OCI-M2 (cell line): ENCODE measurements around the gene C16orf74.

Experiments
- DNase-seq: peaks from one replicate; lab custom pipeline; 2025; ENCODE audit not compliant: unreplicated experiment; lab: John Stamatoyannopoulos, UW

C16orf74 gene

DNA sequence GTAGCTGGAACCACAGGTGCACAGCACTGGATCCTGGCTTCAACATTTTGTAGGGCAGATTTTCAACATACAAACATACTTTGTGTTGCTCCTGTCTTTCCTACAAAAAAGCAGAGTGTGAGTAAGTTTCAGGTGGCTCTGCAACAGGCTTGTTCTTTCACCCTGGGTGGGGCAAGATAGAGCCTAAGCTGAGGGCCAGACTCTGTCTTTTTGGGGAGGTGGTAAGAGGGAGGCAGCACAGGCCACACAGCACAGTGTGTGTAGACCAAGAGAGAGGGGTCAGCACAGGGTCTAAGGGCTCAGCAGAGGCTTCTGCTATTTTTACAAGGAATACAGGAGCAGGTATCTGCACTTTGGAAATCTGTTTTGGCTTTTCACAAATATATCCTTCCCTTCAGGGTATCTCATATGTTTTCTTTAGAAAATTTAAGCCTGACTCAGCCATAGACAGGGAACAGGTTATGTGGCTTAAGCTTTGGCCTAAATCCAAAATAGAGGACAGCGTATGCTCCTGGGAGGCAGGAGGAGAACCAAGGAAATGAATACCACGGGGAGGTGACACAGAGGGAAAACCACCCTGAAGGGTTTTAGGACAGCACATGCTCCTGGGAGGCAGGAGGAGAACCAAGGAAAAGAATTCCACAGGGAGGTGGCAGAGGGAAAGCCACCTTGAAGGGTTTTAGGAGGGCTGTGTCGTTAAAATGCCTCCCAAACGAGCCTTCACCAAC lies 26.9 kb upstream of the C16orf74 start:
- no peak for DNase-seq

DNA sequence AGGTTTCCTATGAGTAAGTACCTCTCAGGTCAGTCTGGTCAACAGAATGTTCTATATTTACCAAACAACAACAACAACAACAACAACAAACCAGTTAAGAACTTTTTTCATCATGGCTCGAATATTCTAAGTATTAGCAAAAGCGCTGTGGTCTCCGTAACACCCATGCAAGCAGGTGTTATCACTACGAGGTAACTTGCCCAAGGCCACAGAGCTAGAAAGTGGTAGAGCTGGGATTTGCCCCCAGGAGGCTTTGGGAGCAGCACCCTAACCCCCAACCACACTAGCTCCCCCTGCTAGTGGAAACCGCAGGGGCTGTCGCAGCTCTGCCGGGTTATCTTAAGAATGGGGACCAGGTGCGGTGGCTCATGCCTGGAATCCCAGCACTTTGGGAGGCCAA lies 23.9 kb upstream of the C16orf74 start:
- DNase-seq: no peak

DNA sequence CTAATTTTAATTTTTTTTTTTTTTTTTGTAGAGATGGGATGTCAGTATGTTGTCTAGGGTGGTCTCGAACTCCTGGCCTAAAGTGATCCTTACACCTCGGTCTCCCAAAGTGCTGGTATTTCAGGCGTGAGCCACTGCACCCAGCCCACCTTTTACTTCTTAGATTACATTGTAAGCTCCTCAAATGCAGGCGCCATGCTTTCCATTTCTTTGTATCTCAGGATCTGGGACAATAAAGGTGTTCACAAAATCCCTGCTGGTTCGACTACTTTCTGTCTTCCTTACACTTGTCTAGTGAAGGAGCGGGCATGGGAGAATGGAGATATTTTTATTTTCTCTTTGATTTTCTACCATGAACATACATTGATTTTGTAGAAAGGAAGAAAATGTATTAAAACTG lies 23.2 kb upstream of the C16orf74 start:
- DNase-seq: no peak

DNA sequence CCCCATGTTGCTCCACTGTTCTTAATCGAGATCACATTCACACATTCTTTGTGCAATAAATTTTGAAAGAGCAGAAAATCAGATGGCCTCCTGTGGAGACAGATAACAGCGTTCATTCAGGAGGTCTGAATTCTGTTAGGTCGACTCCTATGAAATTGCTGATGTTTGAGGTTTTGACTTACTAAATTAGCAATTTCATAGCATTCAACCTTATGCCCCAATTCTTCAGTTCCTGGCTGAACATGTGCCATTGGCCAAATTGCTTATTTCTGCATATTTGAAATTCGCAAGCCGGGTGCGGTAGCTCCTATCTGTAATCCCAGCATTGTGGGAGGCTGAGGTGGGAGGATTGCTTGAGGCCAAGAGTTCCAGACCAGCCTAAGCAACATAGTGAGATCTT lies 22.1 kb upstream of the C16orf74 start:
- DNase-seq: no peak

DNA sequence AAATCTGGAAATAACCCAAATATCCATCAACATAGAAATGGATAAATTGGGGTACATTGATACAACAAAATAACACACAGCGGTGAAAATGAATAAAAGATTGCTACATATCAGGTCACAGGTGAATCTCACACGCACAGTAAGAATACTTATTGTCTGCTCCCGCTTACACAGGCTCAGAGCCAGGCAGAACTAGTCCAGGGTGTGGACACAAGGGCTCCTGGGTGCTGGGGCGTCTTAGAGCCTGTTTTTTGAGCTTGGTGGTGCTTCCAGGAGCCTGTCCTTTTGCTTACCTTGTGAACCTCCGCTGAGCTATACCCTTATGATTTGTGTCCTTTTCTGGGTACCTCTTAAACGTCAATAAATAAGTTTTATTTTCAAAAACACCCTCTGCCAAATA lies 19.8 kb upstream of the C16orf74 start:
- no peak for DNase-seq

DNA sequence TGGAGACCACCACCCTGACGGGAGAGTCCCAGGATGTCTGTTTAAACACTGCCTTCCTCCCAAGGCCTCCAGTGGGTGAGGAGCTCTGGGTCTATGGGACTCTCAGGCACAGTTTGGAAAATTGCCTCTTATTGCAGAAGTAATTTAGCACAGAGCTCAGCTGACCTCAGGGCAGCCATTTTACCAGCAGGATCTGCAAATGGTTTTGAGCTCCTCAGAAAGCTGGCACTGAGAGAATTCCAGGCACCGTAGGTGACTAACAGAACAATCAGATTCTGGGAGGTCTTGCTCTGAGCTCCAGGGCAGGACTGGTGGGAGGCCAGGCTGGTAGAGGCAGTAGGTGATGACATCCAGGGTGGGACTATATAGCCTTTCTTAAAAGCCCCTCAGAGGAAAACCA lies 17.3 kb upstream of the C16orf74 start:
- DNase-seq: no peak

DNA sequence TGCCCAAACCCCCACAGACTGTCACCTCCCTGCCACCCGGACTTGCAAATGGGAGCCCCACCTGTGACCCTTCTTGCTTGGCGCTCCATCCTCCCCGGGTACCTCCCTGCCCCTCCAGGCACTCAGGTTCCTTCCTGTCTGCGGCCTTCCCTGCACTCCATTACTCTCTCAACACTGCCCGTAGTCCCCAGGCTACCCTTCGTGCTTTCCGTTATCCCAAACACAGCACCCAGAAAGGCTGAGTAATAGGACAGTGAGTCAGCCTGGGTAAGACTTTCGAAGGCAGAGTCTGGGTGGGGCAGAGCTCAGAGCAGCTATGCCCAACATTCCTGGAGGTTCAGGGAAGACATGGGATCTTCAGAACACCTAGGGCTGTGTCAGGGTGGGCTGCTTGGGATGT lies 16.6 kb upstream of the C16orf74 start:
- DNase-seq: no peak

DNA sequence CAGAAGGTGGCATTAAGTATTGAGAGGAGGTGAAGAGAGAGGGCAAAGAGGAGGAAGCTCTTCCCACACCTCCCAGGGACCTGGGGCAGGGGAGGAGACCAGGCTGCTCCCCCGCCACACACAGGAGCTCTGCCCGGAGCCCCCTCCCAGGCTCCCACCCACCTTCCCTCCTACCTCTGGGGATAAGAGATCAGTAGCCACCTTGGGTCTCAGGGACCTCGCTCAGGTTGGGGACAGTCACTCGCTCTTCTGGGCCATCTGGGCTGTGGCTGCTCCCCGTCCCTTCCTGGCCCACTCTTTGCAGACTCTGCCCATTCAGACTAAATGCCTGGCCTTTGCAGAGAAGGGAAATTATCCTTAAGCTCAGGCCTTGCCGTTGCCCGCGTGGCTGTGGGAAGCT lies 14.9 kb upstream of the C16orf74 start:
- DNase-seq: no peak

DNA sequence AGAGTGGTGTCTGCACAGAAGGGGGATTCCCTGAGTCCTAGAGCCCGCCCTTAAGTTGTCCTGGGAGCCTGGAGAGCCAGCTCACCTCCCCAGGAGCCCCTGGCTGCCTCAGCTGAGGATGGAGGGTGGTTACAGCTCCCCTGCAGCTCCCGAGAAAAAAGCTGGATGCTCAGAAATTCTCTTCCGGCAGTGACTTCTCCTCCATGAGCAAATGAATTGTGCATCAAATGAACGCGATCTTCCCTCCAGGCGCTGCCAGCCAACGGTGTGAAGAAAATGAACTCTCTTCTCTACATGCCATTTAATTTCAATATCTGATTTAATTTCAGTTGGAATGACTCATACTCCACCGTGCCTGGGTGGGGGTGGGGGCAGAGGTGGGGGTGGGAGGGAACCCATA lies 14.3 kb upstream of the C16orf74 start:
- no peak for DNase-seq

DNA sequence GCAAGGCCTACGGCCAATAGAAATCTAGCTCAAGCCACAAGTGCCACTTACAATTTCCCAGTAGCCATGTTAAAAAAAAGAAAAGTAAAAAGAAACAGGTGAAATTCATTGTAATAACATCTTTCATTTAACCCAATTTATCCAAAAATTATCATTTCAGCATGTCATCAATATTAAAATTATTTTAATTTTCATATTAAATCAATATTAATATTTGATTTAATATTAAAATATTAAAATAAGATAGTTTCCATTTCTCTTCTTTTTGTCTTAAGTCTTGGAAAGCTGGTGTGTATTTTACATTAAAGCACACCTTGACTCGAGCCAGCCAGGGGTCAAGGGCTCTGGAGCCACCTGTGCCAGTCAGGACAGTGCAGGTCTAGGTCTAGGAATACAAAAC lies 12.7 kb upstream of the C16orf74 start:
- no peak for DNase-seq

DNA sequence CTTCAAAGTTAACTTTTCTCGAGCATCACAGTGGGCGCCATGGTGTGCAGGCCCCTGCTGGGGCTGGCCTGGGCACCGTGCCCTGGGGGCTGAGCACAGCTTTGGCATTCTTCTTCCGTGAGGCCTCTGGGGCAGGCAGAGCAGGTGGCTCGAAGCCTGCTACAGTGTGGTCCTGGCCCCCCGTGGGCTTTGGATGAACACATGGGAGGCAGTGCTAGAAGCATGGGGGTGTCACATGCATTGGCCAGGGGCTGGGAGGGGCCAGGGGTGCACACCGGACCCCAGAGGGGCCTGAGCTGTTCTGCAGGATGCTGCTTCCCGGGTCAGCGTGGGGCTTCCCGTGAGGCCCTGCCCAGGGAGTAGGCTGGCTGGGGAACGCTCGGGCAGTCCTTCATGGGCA lies 12.1 kb upstream of the C16orf74 start:
- no peak for DNase-seq

DNA sequence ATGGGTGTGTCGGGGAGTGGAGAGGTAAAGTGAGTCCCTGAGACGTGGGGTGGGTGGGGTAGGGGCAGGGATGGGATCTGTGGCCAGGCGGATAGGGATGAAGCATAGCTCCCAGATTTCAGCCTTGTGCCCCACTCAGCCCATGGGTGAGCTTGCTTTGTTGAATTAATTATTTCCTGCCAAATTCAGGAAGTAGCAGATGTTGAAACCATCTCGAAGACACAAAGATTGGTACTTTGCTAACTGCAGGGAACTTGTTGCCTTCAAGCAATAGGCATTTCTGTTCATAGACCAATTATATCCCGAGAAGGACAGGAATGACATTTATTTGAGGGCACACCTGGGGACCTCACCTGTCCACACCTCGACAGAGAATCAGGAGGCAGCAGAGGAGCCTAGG lies 11.0 kb upstream of the C16orf74 start:
- DNase-seq: no peak

DNA sequence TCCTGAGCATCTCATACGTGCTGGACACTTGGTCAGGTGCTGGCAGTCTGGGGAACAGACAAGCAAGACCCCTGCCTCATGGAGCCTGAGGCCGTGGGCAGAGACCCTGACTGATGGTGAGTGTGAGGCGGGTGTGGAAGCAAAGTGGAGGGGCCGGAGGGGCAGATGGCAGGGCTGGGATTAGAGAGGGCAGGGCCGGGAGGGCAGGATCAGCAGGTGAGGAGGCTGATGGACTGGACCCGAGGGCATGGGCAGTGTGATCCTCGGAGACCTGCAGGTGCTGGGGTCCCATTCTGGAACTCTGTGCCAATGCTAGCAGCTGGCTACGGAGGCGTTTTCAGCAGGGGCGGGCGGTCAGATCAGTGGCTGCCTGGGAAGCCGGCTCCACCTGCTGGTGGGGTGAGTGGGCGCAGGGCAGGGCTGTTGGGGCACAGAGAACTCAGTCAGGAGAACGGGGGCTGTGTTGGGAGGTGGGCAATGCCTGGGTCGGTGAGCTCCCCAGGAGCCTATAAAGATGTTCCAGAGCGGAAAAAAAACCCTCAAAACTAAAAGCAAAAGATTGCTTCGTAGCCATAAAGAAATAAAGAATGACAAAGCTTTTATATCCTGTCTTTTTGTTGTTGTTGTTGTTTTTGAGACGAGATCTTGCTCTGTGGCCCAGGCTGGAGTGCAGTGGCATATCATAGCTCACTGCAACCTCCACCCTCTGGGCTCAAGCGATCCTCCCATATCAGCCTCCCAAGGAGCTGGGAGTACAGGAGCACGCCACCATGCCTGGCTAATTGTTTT lies 8.9 kb upstream of the C16orf74 start:
- no peak for DNase-seq

DNA sequence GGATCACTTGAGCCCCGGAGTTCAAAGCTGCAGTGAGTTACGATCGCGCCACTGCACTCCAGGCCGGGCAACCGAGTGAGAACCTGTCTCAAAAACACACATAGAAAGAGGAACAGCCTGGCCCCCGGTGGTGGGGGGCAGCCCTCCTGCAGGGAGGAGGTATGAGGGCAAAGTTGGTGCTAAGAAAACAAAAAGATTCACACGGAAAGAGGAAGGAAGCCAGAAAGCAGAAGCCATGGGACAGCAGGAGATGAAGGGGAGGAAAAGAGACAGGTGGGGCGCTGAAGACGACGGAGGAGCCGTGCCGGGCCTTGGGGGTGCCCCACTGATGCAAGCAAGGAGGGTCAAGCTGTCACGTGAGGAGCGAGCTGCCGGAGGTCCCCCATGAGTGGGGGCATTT lies 8.2 kb upstream of the C16orf74 start:
- DNase-seq: no peak

DNA sequence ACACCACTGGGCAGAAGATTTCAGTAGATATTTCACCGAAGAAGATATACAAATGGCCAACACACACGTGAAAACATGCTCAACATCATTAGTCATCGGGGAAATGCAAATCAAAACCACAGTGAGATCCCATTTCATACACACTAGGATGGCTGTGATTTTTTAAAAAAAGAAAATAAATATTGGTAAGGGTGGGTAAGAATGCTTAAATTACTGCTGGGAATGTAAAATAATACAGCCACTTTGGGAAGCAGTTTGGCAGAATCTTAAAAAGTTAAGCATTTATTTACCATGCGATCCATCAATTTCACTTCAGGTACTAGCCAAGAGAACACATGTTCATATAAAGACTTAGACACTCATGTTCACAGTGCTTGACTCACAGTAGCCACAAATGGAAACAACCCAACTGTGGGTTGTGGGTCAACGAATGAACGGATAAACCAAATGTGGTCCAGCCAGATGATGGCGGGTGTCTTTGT lies 6.5 kb upstream of the C16orf74 start:
- DNase-seq: no peak

DNA sequence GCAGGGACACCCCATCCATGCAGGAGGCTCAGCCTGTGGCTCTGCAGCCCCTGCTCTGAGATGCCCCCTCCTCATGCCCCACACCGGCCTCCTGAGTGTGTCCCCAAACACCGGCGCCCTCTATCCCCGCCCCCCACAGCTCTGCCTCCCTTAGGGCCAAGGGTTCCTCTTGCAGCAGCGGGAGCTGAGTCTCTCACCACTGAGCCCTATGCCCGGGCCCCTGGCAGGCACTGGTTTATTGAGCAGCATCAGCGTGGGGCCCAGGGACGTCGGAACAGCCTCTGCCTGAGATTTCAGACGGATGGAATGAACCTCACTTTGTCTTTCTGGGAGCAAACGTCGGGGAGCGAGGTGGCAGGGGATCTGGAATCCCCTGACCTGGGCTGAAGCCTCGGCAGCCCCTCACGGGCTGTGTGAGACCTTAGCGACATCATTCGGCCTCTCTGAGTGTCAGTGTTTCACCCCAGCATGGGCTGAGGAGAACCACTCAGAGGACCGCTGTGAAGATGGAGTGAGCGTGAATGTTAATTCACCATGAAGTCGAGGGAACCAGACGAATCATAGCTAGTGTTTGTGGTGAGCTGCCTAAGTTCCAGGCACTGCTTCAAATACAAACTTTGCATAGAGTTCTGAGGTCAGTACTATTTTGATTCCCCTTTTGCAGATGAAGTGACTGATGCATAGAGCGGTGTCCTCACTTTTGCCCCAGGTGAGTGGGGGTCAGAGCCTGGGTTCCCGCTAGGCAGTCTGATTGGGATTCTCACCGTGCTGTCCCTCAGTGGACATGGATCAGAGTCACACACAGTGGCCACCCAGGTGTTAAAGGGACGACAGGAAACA lies 5.3 kb upstream of the C16orf74 start:
- no peak for DNase-seq

DNA sequence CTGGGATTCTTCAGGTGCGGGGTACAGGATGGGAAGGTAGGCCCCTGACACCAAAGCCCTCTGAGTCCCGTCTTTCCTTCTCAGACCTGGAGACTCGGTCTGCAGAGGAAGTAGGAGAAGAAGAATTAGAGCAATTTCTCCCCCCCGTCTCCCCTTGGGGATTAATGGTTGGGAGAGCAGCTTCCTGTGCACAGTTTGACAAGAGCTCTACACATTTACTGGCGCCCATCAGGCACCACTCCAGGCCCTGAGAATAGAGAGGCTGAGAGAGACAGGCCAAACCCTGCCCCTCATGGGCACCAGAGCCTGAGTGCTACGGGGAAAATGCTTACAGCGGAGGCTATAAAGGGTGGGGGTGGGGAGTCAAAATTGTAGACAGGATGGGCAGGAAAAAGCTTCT lies 3.5 kb upstream of the C16orf74 start:
- no peak for DNase-seq

DNA sequence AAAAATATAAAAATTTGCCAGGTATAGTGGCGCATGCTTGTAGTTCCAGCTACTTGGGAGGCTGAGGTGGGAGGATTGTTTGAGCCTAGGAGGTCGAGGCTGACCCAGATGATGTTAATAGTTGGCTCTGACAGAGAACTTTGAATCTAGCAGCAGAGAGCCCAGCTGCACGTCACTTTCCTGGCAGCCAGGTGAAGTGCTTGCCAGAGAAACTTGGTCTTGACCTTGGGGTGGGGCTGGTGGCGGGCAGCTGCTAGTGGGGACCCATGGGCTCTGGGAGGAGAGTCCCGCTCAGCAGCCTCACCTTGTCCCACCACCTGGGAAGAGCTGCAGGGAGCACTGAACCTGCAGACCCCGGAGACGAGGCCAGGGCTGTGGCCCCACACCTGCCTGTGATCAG lies 3.1 kb upstream of the C16orf74 start:
- no peak for DNase-seq

DNA sequence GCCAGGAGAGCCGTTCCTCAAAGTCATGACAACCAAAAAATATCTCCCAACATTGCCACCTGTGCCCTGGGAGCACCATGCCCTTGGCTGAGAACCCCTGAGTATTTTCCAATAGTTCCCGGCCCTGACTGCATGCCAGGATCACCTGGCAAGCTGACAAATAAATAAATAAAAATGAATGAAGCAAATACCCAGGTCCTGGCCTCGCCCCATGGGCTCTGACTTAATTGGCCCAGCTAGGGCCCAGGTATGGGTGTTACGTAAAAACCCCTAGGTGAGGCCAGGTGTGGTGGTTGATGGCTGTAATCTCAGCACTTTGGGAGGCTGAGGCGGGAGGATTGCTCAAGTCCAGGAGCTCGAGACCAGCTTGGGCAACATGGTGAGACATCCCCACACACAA lies 2.7 kb upstream of the C16orf74 start:
- DNase-seq: no peak

DNA sequence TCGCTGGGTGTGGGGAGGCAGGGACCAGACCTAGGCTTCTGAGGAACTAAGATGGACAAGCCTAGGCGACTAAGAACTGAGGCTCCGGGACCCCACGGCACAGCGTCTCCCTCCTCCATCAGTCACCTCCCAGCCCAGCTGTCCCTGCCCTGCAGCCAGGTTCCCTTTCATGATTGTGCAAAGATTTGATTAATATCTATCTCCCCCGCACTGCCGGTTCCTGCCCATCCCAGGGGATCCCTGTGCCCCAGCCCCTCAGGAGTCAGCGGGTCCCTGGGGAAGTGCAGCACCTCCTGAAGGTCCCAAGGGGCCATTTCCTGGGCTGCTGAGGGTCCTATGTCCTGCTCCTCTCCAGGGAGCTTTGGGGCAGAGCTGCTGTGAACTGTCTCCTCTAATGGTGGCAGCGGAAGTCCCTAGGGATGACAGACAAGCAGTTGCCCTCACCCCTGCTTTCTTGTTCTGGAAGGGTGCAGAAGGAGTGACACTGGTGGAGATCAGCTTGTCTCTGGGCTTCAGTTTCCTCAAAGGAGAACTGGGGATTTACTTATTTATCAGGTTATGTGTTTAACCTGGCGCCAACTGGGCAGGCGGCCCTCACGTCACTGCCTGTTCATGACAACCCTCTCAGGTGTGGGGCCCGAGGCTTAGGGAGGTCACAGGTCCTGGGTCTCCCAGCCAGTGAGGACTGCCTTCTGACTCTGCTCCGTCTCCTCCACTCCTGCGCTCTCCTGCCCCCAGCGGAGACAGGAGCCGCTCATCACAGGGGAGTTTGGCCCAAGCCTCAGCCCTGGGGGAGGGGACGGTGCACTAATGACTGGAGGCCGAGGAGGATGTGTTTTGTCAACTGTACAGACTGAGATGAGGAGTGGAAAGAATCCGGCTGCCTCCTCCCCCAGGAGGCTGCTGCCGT lies 1.9 kb upstream of the C16orf74 start:
- DNase-seq: no peak
